ENCODE measurements around the gene SLC20A1.

Gene SLC20A1

DNA sequence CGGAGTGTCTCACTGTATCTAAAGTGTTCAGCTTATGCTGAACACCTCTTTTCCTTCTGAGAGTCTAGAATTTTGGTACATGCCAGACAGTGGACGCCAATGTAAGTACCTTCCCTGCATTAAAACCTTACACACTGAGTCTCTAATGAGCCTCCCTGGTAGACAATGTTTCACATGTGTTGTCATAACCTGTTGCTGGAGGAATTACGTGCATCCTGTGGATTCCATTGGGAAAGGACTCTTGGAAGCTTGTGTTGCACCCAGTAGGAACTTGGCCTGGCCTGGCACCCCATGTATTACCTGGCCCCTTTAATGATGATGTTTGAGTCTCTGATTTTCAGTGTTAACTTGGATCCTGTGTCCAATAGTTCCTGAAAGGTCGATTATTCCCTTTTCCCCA is 40.8 kb upstream of the SLC20A1 start:
- TF ChIP-seq, protein P1, sequence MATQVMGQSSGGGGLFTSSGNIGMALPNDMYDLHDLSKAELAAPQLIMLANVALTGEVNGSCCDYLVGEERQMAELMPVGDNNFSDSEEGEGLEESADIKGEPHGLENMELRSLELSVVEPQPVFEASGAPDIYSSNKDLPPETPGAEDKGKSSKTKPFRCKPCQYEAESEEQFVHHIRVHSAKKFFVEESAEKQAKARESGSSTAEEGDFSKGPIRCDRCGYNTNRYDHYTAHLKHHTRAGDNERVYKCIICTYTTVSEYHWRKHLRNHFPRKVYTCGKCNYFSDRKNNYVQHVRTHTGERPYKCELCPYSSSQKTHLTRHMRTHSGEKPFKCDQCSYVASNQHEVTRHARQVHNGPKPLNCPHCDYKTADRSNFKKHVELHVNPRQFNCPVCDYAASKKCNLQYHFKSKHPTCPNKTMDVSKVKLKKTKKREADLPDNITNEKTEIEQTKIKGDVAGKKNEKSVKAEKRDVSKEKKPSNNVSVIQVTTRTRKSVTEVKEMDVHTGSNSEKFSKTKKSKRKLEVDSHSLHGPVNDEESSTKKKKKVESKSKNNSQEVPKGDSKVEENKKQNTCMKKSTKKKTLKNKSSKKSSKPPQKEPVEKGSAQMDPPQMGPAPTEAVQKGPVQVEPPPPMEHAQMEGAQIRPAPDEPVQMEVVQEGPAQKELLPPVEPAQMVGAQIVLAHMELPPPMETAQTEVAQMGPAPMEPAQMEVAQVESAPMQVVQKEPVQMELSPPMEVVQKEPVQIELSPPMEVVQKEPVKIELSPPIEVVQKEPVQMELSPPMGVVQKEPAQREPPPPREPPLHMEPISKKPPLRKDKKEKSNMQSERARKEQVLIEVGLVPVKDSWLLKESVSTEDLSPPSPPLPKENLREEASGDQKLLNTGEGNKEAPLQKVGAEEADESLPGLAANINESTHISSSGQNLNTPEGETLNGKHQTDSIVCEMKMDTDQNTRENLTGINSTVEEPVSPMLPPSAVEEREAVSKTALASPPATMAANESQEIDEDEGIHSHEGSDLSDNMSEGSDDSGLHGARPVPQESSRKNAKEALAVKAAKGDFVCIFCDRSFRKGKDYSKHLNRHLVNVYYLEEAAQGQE (IDR thresholded peaks at IDR 0.05; ENCODE audit: insufficient read depth in 1 of 2, low read depth in 2 of 2, low read length in 2 of 2) = no peak
- TF ChIP-seq POLR2AphosphoS5 (IDR thresholded peaks at IDR 0.05; ENCODE audit: low read depth, low read length) (no peak), FOXP2 (optimal IDR thresholded peaks at IDR 0.05; ENCODE audit: borderline replicate concordance, extremely low read depth, extremely low read length, insufficient read depth) (no peak)

DNA sequence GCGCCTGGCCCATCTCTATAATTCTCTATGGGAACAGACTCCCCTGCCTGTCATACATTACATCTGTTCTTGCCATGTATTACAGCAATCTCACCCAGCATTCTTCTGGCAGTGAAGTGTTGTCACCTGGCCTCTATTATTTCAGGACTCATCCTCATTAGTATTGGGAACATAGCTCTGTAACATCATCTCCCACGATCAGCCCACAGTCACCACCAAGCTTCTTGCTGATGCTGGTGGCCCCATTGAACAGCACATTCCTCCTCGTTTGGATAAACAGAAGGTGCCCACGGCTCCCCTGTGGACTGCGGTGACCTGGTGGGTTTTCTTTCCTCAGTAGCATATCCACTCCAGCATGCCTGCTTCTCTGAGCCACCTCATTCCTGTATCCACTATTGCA is 39.8 kb upstream of the SLC20A1 start:
- TF ChIP-seq TAF1 (IDR thresholded peaks at IDR 0.05; ENCODE audit: borderline replicate concordance, insufficient read depth, low read length) = no peak
- no peak for TF ChIP-seq FOXP2 (optimal IDR thresholded peaks at IDR 0.05; ENCODE audit: borderline replicate concordance, extremely low read depth, extremely low read length, insufficient read depth)
- no peak for TF ChIP-seq POLR2AphosphoS5 (IDR thresholded peaks at IDR 0.05; ENCODE audit: low read depth, low read length)
- TF ChIP-seq SIN3A (IDR thresholded peaks at IDR 0.05; ENCODE audit: borderline replicate concordance, insufficient read depth, low read length) = no peak
- TF ChIP-seq, protein P1 (IDR thresholded peaks at IDR 0.05; ENCODE audit: insufficient read depth in 1 of 2, low read depth in 2 of 2, low read length in 2 of 2) = no peak

DNA sequence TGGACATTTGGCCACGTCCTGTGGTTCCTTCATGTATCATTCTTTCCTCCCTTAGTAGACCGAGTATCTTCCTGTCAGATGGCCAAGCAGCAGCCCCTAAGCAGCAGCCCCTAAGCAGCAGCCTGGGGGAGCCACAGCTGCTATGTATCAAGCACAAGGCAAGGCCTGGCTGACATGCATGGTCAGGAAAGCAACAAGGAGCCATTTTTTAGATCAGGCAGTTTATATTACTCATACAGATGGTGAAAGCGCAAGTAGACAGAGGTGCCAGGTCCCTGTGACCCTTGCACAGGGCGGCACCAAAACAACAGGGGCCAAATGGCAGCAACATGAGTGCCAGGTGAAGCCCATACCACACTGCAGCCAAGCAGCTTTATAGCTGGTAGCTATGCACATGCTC is 39.2 kb upstream of the SLC20A1 start:
- no peak for TF ChIP-seq POLR2AphosphoS5 (IDR thresholded peaks at IDR 0.05; ENCODE audit: low read depth, low read length)
- TF ChIP-seq FOXP2 (optimal IDR thresholded peaks at IDR 0.05; ENCODE audit: borderline replicate concordance, extremely low read depth, extremely low read length, insufficient read depth) = no peak
- TF ChIP-seq, protein P1 (IDR thresholded peaks at IDR 0.05; ENCODE audit: insufficient read depth in 1 of 2, low read depth in 2 of 2, low read length in 2 of 2) = no peak
- TF ChIP-seq TAF1 (IDR thresholded peaks at IDR 0.05; ENCODE audit: borderline replicate concordance, insufficient read depth, low read length) = no peak
- no peak for TF ChIP-seq SIN3A (IDR thresholded peaks at IDR 0.05; ENCODE audit: borderline replicate concordance, insufficient read depth, low read length)

DNA sequence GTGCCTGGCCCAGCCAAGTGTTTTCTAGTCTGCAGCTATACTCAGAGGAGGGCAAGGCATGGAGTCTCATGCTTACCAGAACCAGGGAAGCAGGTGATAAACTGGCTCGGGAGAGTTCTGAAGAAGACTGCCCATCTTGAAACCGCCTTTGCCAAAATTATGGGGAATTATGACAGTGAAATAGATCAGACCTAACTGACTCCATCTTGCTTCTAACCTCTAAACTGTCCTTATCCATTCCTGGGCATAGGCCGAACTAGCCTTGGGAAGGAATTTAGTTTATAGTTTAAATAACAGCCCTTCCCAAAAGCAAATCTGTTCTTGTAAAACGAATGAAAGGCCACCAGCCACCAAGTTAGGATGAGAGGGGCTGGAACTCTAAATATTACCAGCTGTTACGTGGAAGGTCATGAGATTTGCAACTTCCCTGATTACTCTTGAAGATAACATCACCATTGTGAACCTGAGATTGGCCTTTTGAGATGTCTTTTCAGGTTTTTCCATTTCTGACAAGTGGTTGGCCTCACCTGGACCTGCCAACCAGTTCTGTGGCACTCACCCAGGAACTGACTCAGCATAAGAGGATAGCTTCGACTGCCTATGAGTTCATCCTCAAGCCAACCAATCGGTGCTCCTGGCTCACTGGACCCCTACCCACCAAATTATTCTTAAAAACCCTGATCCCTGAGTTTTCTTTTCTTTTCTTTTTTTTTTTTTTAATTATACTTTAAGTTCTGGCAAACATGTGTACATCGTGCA is 37.9 kb upstream of the SLC20A1 start:
- TF ChIP-seq, protein P1 (IDR thresholded peaks at IDR 0.05; ENCODE audit: insufficient read depth in 1 of 2, low read depth in 2 of 2, low read length in 2 of 2) = no peak
- TF ChIP-seq POLR2AphosphoS5 (IDR thresholded peaks at IDR 0.05; ENCODE audit: low read depth, low read length) (no peak), FOXP2 (optimal IDR thresholded peaks at IDR 0.05; ENCODE audit: borderline replicate concordance, extremely low read depth, extremely low read length, insufficient read depth) (no peak), SIN3A (IDR thresholded peaks at IDR 0.05; ENCODE audit: borderline replicate concordance, insufficient read depth, low read length) (no peak), TAF1 (IDR thresholded peaks at IDR 0.05; ENCODE audit: borderline replicate concordance, insufficient read depth, low read length) (no peak)

Measured in PFSK-1 (cell line).